HEK293T (cell line): ENCODE data around the gene ELAPOR1.

Source experiments
- CTCF ChIA-PET: fragments of 350-600 bp; formaldehyde crosslinking; extraction: SDS; loops from one replicate; lab custom pipeline; 2021; ENCODE audit warnings: antibody characterized with exemption, inconsistent platforms; lab: Yijun Ruan, JAX
- POLR2A ChIA-PET: fragments of 350-600 bp; formaldehyde crosslinking; extraction: SDS; loops from one replicate; lab custom pipeline; 2020; ENCODE audit warnings: antibody characterized with exemption, inconsistent platforms; lab: Yijun Ruan, JAX
- DNase-seq: peaks from one replicate; pipeline ENCODE4 v3.0.0; 2012; ENCODE audit warnings: mixed read lengths; ENCODE audit errors: extremely low spot score
- ARNT ChIP-seq: fragments of 450-650 bp; IDR thresholded peaks from 2 replicates; pipeline ENCODE4 v1.6.1; 2017; ENCODE audit warnings: mild to moderate bottlenecking
- BHLHE40 ChIP-seq: fragments of 450-650 bp; IDR thresholded peaks from 2 replicates; pipeline ENCODE4 v1.6.1; 2016; ENCODE audit warnings: mild to moderate bottlenecking, moderate library complexity, borderline replicate concordance
- CTBP1 ChIP-seq: fragments of 450-650 bp; IDR thresholded peaks from 2 replicates; pipeline ENCODE4 v1.6.1; 2016; ENCODE audit warnings: borderline replicate concordance
- ELF4 ChIP-seq: fragments of 450-650 bp; IDR thresholded peaks from 2 replicates; pipeline ENCODE4 v1.6.1; 2017; ENCODE audit warnings: antibody characterized with exemption
- FOXA1 ChIP-seq: fragments of 450-650 bp; IDR thresholded peaks from 2 replicates; pipeline ENCODE4 v1.6.1; 2016; ENCODE audit warnings: mild to moderate bottlenecking
- FOXK2 ChIP-seq: fragments of 450-650 bp; IDR thresholded peaks from 2 replicates; pipeline ENCODE4 v1.6.1; 2016; ENCODE audit warnings: mild to moderate bottlenecking
- FOXM1 ChIP-seq: fragments of 450-650 bp; IDR thresholded peaks from 2 replicates; pipeline ENCODE4 v1.6.1; 2017; ENCODE audit warnings: mild to moderate bottlenecking, borderline replicate concordance
- HDGF ChIP-seq: fragments of 450-650 bp; IDR thresholded peaks from 2 replicates; pipeline ENCODE4 v1.6.1; 2017; ENCODE audit warnings: antibody characterized with exemption, borderline replicate concordance
- L3MBTL2 ChIP-seq: fragments of 450-650 bp; conservative IDR thresholded peaks from 2 replicates; pipeline ENCODE4 v1.6.1; 2016; ENCODE audit warnings: mild to moderate bottlenecking
- LEF1 ChIP-seq: fragments of 450-650 bp; IDR thresholded peaks from 2 replicates; pipeline ENCODE4 v1.6.1; 2017; ENCODE audit warnings: mild to moderate bottlenecking, borderline replicate concordance
- NFRKB ChIP-seq: fragments of 450-650 bp; IDR thresholded peaks from 2 replicates; pipeline ENCODE4 v1.6.1; 2016; ENCODE audit warnings: mild to moderate bottlenecking, moderate library complexity
- SP1 ChIP-seq: fragments of 450-650 bp; IDR thresholded peaks from 2 replicates; pipeline ENCODE4 v1.6.1; 2017
- SUZ12 ChIP-seq: fragments of 450-650 bp; IDR thresholded peaks from 2 replicates; pipeline ENCODE4 v1.6.1; 2016; ENCODE audit warnings: mild to moderate bottlenecking
- TARDBP ChIP-seq: fragments of 450-650 bp; IDR thresholded peaks from 2 replicates; pipeline ENCODE4 v1.6.1; 2016
- ZNF384 ChIP-seq: fragments of 450-650 bp; IDR thresholded peaks from 2 replicates; pipeline ENCODE4 v1.6.1; 2016
- TF ChIP-seq, protein P1 (sequence below): fragments of 450-650 bp; IDR thresholded peaks from 2 replicates; pipeline ENCODE4 v1.6.1; 2016

ELAPOR1 gene

GRCh38 chr1:109160071-109160840 lies 46.3 kb downstream of the ELAPOR1 start:
- DNase-seq = no peak
- CTCF ChIA-PET = no interaction called here
- POLR2A ChIA-PET = interaction anchor here (1.1 kb wide), 1 partner anchor 60 kb away, joined by 4 read pairs; no protein-coding TSS in a partner anchor
- no peak for TF ChIP-seq SP1
- TF ChIP-seq FOXK2 = no peak
- no peak for TF ChIP-seq ARNT
- no peak for TF ChIP-seq BHLHE40
- TF ChIP-seq HDGF = no peak
- TF ChIP-seq NFRKB = no peak
- TF ChIP-seq FOXA1 = no peak
- TF ChIP-seq ZNF384 = no peak
- TF ChIP-seq SUZ12 = no peak
- TF ChIP-seq, protein P1, sequence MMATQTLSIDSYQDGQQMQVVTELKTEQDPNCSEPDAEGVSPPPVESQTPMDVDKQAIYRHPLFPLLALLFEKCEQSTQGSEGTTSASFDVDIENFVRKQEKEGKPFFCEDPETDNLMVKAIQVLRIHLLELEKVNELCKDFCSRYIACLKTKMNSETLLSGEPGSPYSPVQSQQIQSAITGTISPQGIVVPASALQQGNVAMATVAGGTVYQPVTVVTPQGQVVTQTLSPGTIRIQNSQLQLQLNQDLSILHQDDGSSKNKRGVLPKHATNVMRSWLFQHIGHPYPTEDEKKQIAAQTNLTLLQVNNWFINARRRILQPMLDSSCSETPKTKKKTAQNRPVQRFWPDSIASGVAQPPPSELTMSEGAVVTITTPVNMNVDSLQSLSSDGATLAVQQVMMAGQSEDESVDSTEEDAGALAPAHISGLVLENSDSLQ = no peak
- no peak for TF ChIP-seq LEF1
- no peak for TF ChIP-seq ELF4
- no peak for TF ChIP-seq TARDBP
- TF ChIP-seq FOXM1 = no peak
- TF ChIP-seq CTBP1 = no peak
- no peak for TF ChIP-seq L3MBTL2

GRCh38 chr1:109161858-109162606 lies 48.1 kb downstream of the ELAPOR1 start:
- no peak for DNase-seq
- POLR2A ChIA-PET = interaction anchor here (1.1 to 2.5 kb wide), 2 partner anchors 53 to 62 kb away, joined by 3 to 8 read pairs; no protein-coding TSS in a partner anchor

DNA sequence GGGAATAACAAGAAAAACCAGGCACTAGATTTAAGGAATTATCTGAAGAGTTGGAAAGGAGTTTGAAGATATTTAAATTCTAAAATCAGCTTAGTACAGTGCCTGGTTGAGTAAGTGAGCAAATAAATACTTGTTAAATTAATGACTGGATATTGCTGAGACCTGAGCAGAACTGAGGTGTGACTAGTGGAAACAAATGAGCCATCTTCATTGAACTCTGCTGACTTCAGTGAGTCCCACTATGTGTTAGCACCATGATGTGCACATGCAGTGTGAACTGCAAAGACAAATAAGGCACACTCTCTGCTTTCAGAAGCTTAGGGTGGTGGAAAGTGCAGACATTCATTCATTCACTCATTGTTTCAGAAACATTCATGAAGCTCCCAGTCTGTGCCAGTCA lies 48.7 kb downstream of the ELAPOR1 start:
- ChIA-PET POLR2A (interaction anchor here (1.1 to 2.5 kb wide), 2 partner anchors 52 to 63 kb away, joined by 3 to 8 read pairs; no protein-coding TSS in a partner anchor), CTCF (no interaction called here)
- no peak for DNase-seq
- TF ChIP-seq ARNT = no peak

More at GRCh38 chr1:109161858-109162606, 48.1 kb downstream of the ELAPOR1 start:
- TF ChIP-seq BHLHE40 = no peak
- TF ChIP-seq, protein P1 = peak; percentile 63
- CTCF ChIA-PET = no interaction called here

DNA sequence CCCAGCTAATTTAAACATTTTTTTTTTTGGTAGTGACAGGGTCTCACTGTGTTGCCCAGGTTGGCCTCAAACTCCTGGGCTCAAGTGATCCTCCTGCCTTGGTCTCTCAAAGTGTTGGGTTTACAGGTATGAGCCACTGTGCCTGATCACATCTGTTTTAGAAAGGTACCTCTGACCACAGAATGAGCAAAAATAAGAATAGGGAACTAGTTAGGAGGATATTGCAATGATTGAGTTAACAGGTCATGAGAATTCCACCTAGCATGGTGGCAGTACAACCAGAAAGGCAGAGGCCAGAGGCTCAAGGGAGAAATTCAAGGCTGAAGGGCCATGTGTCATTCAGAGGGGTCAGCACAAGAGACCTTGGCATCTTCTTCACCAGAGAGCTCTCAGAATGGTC lies 49.6 kb downstream of the ELAPOR1 start:
- TF ChIP-seq ELF4 (no peak), FOXM1 (no peak), TARDBP (no peak), NFRKB (no peak), LEF1 (no peak), L3MBTL2 (no peak), BHLHE40 (no peak), ZNF384 (no peak), FOXK2 (no peak), ARNT (no peak), HDGF (no peak)
- DNase-seq = no peak
- ChIA-PET CTCF (interaction anchor here (0.6 to 0.7 kb wide), 2 partner anchors 11 to 20 kb away, joined by 3 read pairs; no protein-coding TSS in a partner anchor), POLR2A (interaction anchor here (1.1 to 2.5 kb wide), 2 partner anchors 51 to 64 kb away, joined by 3 to 8 read pairs; no protein-coding TSS in a partner anchor)
